Mucosa of descending colon (tissue), 3 donors: ENCODE measurements around the gene MUC7. TPM values are rescaled to one million over a fixed set of nuclear protein-coding genes. Genes with fewer than 3 reads are reported as not detected.

Experiments used
- ATAC-seq: fragments of 200-7000 bp; cut with Tn5 transposase; one replicate; pipeline ENCODE4 v1.9.1; 2020; ENCODE audit warnings: mild to moderate bottlenecking, moderate library complexity
- DNase-seq, 3 donors: peaks; one replicate each; pipeline ENCODE4 v3.0.0-alpha.2; 2020
- H3K36me3 ChIP-seq: fragments of 200-600 bp; one replicate; pipeline ENCODE4 v1.8.0; 2021; ENCODE audit warnings: low read depth, mild to moderate bottlenecking
- H3K4me1 ChIP-seq: fragments of 200-600 bp; one replicate; pipeline ENCODE4 v1.8.0; 2021; ENCODE audit warnings: low read depth, mild to moderate bottlenecking
- H3K4me3 ChIP-seq: fragments of 200-600 bp; one replicate; pipeline ENCODE4 v1.8.0; 2021; ENCODE audit warnings: mild to moderate bottlenecking
- H3K9me3 ChIP-seq: fragments of 200-600 bp; one replicate; pipeline ENCODE4 v1.8.0; 2021; ENCODE audit warnings: mild to moderate bottlenecking
- CTCF ChIP-seq: fragments of 200-600 bp; IDR thresholded peaks from one replicate; pipeline ENCODE4 v1.8.0; 2022; ENCODE audit warnings: antibody characterized with exemption, mild to moderate bottlenecking
- intact Hi-C, 2 donors: fragments of 100-400 bp; cut with DNase I in 1 of 2; cut with micrococcal nuclease in 1 of 2; formaldehyde crosslinking; loops; one replicate each; pipeline versions ENCODE4 v1.11.0 to v1.11.1; 2022; cut with DNase I, micrococcal nuclease
- total RNA-seq, 3 donors: library from RNA; stranded (reverse); fragmentation: NEBNext Ultra II Directional in 2 of 3; extraction: Animal tissue kit (Norgen Biotek cat#: 25700) in 2 of 3; gene quantifications; one replicate each; pipeline versions ENCODE4 v1.2.1 to v1.2.4, GENCODE V29; 2021 to 2023
- donor health status: DM: no; HTN: no; CAD: no; lungs with moderate emphysema.
- donor health status: DM: no; HTN: no; CAD: no.
- donor health status: DM: no; HTN: yes; CAD: no.

Gene MUC7
- total RNA-seq, 3 donors from 2014 or later: not detected

GRCh38 chr4:70518269-70518668 is 46.3 kb downstream of the MUC7 start, which contains the start of gene AMTN:
Gene AMTN (plus strand): TSS chr4:70518569. CDS start chr4:70518778, 209 bp downstream.
- DNase-seq (no peak), ATAC-seq (no peak)
- H3K4me3 ChIP-seq: no peak within 1 kb of the TSS
- no peaks in the 10 kb centered on the region for H3K4me1 ChIP-seq
- H3K9me3 ChIP-seq: no peaks in the 10 kb centered on the region
- no peak for TF ChIP-seq CTCF
- no peaks in the 10 kb centered on the region for H3K36me3 ChIP-seq
- intact Hi-C loops: no loop called here

GRCh38 chr4:70518716-70519115 is 46.7 kb downstream of the MUC7 start:
- no peaks in the 10 kb centered on the region for H3K9me3 ChIP-seq
- DNase-seq: no peak
- intact Hi-C loops: no loop called here
- no peak overlapping the region for H3K4me3 ChIP-seq
- no peaks in the 10 kb centered on the region for H3K4me1 ChIP-seq
- no peaks in the 10 kb centered on the region for H3K36me3 ChIP-seq
- no peak for TF ChIP-seq CTCF
- ATAC-seq: no peak

GRCh38 chr4:70522626-70523025 is 50.6 kb downstream of the MUC7 start:
- Histone ChIP-seq H3K4me3 (no peak overlapping the region), H3K4me1 (no peaks in the 10 kb centered on the region), H3K36me3 (no peaks in the 10 kb centered on the region), H3K9me3 (no peaks in the 10 kb centered on the region)
- no peak for TF ChIP-seq CTCF
- intact Hi-C loops: no loop called here
- DNase-seq: no peak
- no peak for ATAC-seq

- no peaks in the 10 kb centered on the region for H3K36me3 ChIP-seq
- no peaks in the 10 kb centered on the region for H3K9me3 ChIP-seq
- intact Hi-C loops: no loop called here
- ATAC-seq (no peak), DNase-seq (no peak)
- no peak for TF ChIP-seq CTCF
- H3K4me1 ChIP-seq: no peaks in the 10 kb centered on the region
- no peak overlapping the region for H3K4me3 ChIP-seq
Measured at GRCh38 chr4:70530997-70531396, 59.0 kb downstream of the MUC7 start.

- no peaks in the 10 kb centered on the region for H3K36me3 ChIP-seq
- TF ChIP-seq CTCF: no peak
- H3K4me1 ChIP-seq: no peaks in the 10 kb centered on the region
- H3K9me3 ChIP-seq: no peaks in the 10 kb centered on the region
- no peak for ATAC-seq
- no peak overlapping the region for H3K4me3 ChIP-seq
- intact Hi-C loops: no loop called here
- no peak for DNase-seq
Measured at GRCh38 chr4:70531981-70532380, 60.0 kb downstream of the MUC7 start.

Other genes starting within 250 kb of the MUC7 start
- not detected for gene FDCSP, start 246.1 kb upstream of the MUC7 start, total RNA-seq
- gene CSN3, start 229.6 kb upstream of the MUC7 start, total RNA-seq: not detected
- not detected for gene CABS1, start 137.2 kb upstream of the MUC7 start, total RNA-seq
- gene SMR3A, start 111.4 kb upstream of the MUC7 start, total RNA-seq: not detected
- not detected for gene SMR3B, start 89.1 kb upstream of the MUC7 start, total RNA-seq
- gene OPRPN, start 74.3 kb upstream of the MUC7 start, total RNA-seq: not detected
- not detected for gene AMTN, start 46.4 kb downstream of the MUC7 start, total RNA-seq
- gene AMBN, start 120.1 kb downstream of the MUC7 start, total RNA-seq: not detected
- gene ENAM, start 156.5 kb downstream of the MUC7 start, total RNA-seq: not detected
- gene JCHAIN, start 194.3 kb downstream of the MUC7 start, total RNA-seq: 100 to 1,000 TPM; 258 to 602 (median 347) TPM
- 10 to 100 TPM; 15.8 to 23.4 (median 20.5) TPM for gene UTP3, start 216.3 kb downstream of the MUC7 start, total RNA-seq
- gene RUFY3, start 249.8 kb downstream of the MUC7 start, total RNA-seq: 10 to 100 TPM; 31.9 to 54.2 (median 46.0) TPM